PFSK-1 (cell line): ENCODE results near the gene HOXC12.

Experiments
- FOXP2 ChIP-seq: optimal IDR thresholded peaks from 2 replicates; pipeline ENCODE3; 2011; ENCODE audit warnings: borderline replicate concordance, control low read depth, inconsistent platforms; ENCODE audit not compliant: insufficient read depth; ENCODE audit errors: extremely low read length, extremely low read depth
- POLR2AphosphoS5 ChIP-seq: IDR thresholded peaks from 2 replicates; pipeline ENCODE4 v1.6.1; 2012; ENCODE audit warnings: low read depth, mild to moderate bottlenecking, control low read depth, low read length, moderate library complexity
- REST ChIP-seq, 2 experiments: IDR thresholded peaks; 2 replicates each; pipeline versions ENCODE4 v1.6.1 to v1.8.0; 2011 to 2012; ENCODE audit warnings: low read depth in 2 of 2, low read length in 2 of 2, control low read depth in 1 of 2, inconsistent platforms in 1 of 2, mild to moderate bottlenecking in 1 of 2, moderate library complexity in 1 of 2; ENCODE audit not compliant: insufficient read depth in 1 of 2
- SIN3A ChIP-seq: IDR thresholded peaks from 2 replicates; pipeline ENCODE4 v1.6.1; 2012; ENCODE audit warnings: mild to moderate bottlenecking, low read length, moderate library complexity, borderline replicate concordance; ENCODE audit not compliant: insufficient read depth
- TAF1 ChIP-seq: IDR thresholded peaks from 2 replicates; pipeline ENCODE4 v1.6.1; 2012; ENCODE audit warnings: low read length, control low read depth, borderline replicate concordance; ENCODE audit not compliant: insufficient read depth

HOXC12 gene

DNA sequence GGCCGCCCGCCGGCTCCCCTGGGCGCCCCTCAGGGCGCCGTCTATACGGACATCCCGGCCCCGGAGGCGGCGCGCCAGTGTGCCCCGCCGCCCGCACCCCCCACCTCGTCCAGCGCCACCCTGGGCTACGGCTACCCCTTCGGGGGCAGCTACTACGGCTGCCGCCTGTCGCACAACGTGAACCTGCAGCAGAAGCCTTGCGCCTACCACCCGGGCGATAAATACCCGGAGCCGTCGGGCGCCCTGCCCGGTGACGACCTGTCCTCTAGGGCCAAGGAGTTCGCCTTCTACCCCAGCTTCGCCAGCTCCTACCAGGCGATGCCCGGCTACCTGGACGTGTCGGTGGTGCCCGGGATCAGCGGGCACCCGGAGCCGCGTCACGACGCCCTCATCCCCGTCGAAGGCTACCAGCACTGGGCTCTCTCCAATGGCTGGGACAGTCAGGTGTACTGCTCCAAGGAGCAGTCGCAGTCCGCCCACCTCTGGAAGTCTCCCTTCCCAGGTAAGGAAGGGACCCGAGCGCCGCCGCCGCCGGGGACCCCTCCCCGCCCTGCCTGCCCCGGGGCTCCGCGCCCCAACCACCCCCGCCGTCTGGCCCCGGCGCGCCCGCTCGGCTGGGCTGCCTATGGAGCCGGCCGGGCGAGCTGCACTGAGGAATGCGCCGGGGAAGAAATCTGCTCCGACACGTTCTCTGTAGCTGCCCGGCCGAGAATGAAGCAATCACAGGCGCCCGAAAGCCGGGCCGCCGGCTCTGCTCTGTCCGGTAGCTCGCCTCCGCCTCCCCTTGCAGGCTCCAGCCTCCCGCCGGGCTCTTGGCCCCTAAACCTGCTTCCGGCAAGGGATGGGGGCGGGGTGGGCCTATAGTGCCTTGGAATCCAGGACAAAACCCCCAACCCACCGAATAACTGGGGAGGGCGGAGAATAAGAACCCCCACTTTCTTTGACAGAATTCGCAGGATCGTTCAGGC, 15.3 kb upstream of the HOXC12 start:
- TF ChIP-seq POLR2AphosphoS5: no peak
- TF ChIP-seq SIN3A: no peak
- TF ChIP-seq TAF1: no peak
- TF ChIP-seq REST (IDR thresholded peaks at IDR 0.05; ENCODE audit: insufficient read depth in 1 of 2, low read depth in 2 of 2, low read length in 2 of 2): no peak
- no peak for TF ChIP-seq FOXP2

GRCh38 chr12:53940443-53941014, 14.2 kb upstream of the HOXC12 start:
- TF ChIP-seq SIN3A (no peak), POLR2AphosphoS5 (no peak), REST (IDR thresholded peaks at IDR 0.05; ENCODE audit: insufficient read depth in 1 of 2, low read depth in 2 of 2, low read length in 2 of 2) (no peak), TAF1 (no peak), FOXP2 (no peak)

DNA sequence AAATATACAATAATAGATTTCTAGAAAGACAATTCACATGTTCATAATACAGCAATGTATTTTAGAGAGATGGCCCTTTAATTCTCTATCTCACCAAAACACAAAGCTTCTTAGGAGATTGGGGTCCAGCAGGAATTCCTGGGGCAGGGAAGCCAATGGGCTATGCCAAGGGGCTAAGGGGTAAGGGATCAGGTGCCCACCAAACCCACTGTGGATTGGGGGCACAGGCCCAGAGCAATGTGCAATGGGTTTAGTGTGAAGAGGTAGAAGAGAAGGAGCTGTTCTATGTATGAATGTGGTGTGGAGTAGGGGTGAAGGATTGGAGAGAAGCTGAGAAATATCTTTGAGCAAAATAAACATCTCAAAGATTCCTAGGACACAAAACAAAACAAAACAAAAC, 13.5 kb upstream of the HOXC12 start:
- no peak for TF ChIP-seq TAF1
- TF ChIP-seq REST (IDR thresholded peaks at IDR 0.05; ENCODE audit: insufficient read depth in 1 of 2, low read depth in 2 of 2, low read length in 2 of 2): no peak
- no peak for TF ChIP-seq FOXP2
- no peak for TF ChIP-seq POLR2AphosphoS5
- TF ChIP-seq SIN3A: no peak

DNA sequence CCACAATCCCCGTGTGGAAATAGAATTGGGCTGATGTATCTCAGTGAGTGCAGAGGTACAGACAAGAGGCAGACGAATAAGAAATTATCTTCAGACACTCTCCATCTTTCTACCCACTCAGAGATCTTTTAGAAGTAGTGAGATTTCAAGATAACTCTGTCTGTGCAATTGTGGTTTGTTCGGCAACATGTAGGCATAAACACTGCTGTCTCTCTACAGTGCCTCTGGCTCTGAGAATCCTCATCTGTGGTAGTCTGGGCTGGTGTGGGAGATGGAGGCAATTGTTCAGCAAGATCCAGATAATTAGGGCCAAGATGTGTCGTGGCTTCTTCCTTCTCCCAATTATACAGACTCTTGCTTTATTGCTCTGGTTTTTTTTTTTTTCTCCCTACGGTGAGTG, 13.0 kb upstream of the HOXC12 start:
- no peak for TF ChIP-seq FOXP2

- no peak for TF ChIP-seq REST (IDR thresholded peaks at IDR 0.05; ENCODE audit: insufficient read depth in 1 of 2, low read depth in 2 of 2, low read length in 2 of 2)
- no peak for TF ChIP-seq SIN3A
- no peak for TF ChIP-seq FOXP2
- no peak for TF ChIP-seq POLR2AphosphoS5
- no peak for TF ChIP-seq TAF1
Measured at GRCh38 chr12:53942467-53942997, 12.2 kb upstream of the HOXC12 start.
